Stimulated activated CD4-positive, alpha-beta T cell treated with anti-CD3 and anti-CD28 coated beads, Interleukin-15, amount 100 ng/mL, for 24 hours (primary cell): ENCODE data around the gene CSTF1.

Source experiments
- DNase-seq: peaks from one replicate; pipeline ENCODE4 v3.0.0-alpha.2; 2020

Gene CSTF1

DNA sequence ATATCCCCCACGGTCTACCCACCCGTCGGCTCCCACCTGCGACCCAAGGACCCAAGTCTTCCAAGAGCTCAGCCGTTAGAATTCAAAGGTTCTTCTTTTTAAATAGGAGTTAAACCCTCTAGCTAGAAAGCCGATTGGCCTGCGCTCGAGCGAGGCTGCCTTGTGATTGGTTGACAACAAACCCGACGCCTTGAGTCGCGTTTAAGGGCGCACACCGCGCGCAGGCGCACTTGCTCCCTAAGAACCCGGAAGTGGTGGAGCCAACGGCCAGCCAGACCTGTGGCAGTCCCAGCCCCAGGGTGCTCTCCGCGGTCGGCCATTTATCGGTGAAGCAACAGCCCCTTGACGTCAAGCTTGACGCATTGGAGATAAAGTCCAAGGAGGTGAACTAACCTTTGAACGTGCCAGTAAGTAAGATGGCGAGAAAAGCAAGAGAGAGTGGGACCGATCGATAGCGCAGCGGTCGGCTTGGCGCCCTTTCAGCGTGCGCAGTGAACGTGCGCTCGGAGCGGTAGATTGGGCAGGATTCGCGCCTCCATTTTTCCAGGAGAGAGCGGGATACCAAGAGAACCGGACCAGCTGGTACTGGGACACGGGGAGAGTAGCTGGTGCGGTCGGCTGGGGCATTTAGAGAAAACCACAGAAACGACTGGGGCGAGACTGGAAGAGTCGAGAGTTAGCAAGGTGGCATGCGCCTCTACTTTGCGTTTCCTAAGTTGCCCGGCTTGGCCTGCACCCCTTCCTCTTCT, at the start of gene CSTF1, which contains the start of gene AURKA:
Gene CSTF1, plus strand, starts transcription at position 514 of the 749 bp plus-strand sequence. CDS start 2,908 bp downstream, outside the sequence.
Gene AURKA, minus strand, starts transcription at position 84 of the 749 bp plus-strand sequence. CDS start 4,018 bp downstream, outside the sequence.
- DNase-seq: peak; percentile 99

DNA sequence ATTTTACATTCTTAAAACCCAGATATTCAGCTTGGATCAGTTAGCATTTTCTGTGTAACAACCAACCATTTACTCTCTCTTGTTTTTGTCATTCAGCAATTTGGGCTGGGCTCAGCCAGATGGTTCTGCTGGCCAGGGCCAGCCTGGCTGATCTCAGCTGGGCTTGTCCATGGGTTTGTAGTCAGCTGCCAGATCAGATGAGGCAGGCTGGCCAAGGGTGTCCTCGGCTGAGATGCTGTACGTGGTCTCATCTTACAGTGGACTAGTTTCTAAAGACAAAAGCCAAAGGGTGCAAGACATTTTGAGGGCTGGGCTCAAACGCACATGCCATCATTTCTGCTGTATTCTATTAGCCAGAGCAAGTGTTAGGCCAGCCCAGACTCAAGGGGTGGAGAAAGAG, 49.7 kb upstream of the CSTF1 start:
- DNase-seq: no peak

DNA sequence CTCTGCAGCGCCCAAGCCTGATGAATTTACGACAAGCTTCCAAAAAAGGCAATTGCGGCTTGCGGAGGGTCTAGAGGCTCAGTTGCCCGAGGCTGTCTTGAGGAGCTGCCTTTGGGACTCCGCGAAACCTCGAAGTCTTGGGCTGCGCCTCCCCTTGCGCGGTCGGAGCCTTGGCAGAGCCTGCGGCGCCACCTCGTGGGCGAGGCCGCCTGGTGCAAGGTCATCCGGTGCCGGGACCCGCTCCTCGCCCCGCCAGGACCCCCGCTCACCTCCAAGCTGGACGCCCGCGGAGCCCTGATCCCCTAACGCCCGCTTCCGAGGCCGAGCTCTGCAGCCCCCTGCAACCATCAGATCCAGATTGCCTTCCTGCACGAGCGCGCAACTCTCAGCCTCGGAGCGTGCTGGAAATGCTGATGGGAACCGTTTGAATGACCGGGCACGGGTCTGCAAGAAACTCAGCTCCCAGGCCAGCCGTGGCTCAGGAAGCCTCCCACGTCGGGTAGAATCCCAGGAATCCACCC, 48.5 kb upstream of the CSTF1 start:
- DNase-seq: peak; percentile 65

DNA sequence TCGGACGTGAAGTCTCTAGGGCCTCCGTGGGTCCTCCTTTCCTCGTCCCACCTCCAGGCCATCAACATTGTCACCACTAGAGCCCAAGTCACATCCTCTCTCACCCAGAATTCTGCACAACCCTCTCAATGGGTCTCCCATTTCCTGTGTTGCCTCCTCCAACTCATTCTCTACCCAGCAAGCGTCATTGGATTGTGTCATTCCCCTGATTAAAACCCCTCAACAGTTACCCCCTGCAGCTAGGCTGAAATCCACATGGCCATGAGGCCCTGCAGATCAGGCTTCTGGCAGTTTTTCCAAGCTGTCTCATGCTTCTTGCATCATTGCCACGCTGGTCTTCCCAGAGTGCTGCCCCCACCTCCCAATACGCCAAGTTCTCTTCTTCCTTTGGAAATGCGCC, 46.5 kb upstream of the CSTF1 start:
- no peak for DNase-seq

DNA sequence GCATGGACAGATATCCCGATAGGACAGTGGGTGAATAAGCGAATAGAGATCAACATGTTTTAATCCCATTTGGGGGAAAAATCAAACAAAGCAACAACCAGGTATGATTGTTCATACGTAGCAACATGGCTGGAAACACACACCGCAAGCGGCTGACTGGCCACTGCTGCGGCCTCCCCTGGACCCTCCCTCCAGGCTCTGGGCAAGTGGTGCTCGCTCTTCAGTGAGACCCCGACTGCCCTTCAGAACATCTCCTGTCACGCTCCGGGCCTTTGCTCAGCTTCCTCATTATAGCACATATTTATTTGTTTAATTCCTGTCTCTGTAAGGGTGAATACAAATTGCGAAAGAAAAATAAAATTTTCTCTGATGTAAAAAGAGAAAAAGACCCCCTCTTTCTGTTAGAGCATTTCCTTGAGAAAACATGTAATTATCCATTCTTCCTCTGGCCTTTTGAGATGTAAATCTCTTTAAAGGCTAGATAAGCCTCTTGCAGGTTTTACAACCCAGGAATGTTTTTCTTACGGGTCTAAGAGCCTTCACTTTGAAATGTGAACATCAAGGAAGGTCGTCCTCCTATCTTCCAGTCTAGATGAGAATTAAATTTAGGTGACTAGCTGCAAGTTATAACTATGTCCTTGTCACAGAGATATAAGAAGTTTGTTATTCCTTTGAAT, 44.7 kb upstream of the CSTF1 start:
- DNase-seq: no peak

DNA sequence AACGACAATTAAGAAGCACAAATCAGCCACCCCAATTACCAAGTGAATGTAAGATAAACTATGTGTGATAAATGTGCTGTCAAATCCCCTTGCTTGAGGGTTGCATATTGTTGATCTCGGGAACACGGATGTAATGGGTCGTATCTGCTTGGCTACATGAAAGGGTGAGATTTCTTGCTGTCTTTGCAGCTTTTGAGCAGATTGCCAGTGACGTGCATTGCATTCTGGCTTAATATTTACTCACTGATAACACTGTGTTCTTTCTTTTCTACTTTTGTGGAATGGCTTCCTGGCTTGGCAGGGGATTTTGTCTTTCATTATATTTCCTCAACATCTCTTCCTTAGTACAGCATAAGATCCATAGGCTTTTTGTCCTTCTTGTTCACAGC, 44.1 kb upstream of the CSTF1 start:
- no peak for DNase-seq

DNA sequence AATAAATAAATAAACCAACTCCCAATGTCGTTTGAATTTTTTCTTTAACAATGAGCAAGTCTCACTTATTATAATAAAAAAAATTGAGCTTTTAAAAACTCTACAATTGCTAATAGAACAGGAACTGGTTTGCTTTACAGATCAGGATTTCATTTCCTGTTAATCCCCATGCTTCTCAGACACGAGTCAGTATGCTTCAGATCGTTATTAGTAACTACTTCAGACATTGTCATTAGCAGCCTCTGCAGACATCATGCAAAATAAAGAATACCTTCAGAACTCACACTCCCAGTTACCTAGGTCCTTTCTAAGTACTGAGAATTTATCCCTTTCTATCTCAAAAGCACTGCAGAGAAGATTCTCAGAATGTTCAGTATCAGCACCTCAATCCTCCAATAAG, 43.7 kb upstream of the CSTF1 start:
- DNase-seq: no peak

DNA sequence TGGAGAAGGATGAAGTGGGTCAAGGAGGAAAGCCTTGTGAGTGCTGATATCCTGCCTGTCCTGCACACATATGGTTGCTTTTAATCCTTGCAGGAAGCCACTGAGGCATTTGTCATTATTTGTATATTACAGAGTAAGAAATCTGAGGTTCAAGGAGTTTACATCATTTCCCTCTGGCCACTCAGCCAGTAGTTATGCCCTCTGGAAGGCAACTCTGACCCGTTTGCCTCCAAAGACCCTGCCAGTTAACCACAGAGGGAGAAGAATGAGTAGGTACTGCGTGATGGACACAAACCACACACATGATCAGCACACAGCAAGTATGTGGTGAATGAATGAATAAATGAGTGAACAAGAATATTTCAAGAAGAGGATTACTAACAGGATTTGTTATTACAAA, 41.6 kb upstream of the CSTF1 start:
- no peak for DNase-seq

DNA sequence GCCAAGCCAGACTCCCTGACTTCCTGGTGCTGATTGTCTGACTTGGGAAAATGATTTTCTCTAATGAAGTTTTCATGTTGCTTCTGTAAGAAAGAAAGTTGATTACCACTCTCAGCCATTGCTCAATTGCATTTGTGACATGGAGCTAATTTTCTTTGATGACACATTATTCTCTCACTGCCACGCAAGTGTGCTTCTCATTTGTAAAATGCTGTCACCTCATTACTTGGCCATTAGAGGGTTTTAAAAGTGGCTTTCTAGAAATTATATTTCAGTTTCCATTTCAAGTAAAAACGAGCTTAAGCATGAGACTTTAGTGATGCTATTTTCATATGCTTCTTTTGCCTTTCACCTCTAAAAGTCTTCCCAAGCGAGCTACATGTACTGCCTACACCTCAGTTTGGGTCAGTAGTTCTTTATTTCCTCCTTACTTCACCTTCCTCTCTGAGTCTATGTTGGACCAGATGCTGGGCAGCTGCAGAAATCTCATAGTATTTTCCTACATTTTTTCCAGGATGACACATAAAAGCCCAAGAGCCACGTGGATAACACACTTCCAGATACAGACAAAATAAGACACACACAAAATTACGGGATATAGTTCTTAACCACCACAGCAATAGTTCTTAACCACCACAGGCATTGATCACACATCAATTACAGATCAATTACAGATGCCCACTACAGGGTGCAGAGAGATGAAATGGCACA, 39.9 kb upstream of the CSTF1 start:
- no peak for DNase-seq

DNA sequence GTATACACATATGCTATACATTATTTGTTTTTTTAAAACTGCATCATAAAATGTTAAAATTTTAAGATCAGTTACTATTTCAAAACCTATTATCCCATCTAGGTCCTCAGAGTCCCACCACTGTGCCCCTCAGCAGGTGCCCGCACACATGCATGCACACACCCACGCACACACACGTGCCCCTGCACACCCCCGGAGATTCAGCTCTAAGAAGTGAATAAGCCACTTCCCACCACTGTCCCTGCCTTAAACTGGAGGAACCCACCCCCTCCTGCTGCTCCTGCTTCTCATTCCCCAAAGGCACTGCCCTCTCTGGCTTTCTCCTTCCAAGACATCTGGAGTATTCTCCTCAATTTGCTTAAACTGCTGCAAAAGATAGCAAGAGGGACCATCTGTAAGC, 39.1 kb upstream of the CSTF1 start:
- no peak for DNase-seq

DNA sequence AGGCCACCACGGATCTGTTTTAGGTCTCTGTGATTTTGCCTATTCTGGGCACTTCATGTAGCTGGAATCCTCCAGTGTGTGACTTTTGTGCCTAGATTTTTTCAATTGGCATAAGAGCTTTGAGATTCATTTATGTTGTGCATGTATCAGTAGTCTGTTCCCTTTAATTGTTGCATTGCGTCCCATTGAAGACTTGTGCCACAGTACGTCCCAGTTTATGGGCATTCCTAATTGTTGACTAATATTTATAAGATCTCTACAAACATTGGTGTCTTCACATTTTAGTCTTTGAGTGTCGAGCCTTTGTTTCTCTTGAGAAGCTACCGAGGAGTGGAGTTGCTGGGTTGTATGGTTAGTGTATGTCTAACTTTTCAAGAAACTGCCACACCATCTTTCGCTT, 34.4 kb upstream of the CSTF1 start:
- no peak for DNase-seq

DNA sequence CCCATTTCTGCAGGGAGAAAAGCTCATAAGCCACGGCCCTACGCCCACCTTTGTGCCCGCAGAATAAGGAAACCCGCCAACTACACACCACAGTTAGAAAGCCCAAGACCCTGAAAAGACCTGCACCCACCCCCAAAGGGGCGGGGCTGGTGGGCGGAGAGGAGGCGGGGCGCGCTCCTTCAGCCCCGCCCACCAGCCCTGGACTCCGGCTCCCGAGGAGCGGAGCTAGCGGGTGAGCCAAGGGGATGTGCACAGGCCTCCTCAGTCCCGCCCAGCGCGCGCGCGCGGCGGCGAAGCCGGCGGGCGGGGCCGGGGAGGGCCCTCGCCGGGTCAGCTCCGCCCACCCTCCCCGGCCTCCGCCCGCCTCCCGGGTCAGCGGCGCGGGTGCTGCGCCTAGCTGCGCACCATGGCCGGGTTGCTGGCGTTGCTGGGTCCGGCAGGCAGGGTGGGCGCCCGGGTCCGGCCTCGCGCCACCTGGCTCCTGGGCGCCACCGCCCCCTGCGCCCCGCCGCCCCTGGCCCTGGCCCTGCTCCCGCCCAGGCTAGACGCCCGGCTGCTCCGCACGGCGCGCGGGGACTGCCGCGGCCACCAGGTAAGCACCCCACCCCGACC, 33.7 kb upstream of the CSTF1 start, which contains the start of gene FAM210B:
Gene FAM210B, plus strand, starts transcription at position 375 of the 612 bp plus-strand sequence. Its CDS starts 32 bp downstream, at position 407.
- peak; percentile 87 for DNase-seq

DNA sequence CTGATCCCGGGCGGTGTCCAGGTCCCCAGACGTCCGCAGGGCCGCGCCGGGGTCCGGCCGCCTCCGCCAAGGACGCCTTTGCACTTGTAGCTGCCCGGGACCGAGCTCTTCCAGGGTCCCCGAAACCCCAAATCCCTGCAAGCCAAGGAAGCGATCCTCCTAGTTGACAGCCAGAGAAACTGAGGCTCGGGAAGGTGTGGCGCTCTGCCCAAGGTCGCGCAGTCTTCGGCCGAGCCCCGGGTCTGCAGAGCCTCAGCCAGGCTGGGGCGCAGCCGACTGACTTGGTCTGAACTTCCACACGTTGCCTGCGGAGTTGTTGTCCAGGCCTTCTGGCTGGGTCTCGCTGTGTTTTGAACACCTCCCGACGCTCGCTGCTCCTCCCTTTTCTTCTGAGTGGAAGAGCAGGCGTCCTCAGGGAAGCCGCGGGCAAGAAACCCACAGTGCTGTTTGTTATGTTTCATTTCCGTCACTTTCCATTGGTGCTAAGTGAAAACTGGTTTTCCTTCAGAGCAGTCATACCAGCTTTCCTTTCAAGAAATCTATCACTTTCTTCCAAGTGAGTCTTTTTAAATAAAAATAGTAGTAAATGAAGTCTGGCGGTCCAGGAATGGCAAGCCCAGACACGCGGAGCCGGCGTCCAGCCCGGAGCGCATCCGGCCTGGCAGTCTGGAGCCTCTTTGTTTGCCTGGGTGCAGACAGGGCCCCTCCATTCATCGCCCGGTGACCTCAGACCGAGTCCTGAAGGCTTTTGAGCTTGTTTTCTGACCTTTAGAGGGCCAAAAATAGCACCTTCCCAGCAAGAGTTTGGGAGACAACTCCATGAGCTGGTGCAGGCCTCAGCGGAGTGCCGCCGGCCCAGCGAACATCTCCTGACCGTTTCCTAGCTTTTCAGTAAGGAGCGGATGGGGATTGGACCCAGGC, 33.0 kb upstream of the CSTF1 start:
- peak; percentile 38 for DNase-seq

DNA sequence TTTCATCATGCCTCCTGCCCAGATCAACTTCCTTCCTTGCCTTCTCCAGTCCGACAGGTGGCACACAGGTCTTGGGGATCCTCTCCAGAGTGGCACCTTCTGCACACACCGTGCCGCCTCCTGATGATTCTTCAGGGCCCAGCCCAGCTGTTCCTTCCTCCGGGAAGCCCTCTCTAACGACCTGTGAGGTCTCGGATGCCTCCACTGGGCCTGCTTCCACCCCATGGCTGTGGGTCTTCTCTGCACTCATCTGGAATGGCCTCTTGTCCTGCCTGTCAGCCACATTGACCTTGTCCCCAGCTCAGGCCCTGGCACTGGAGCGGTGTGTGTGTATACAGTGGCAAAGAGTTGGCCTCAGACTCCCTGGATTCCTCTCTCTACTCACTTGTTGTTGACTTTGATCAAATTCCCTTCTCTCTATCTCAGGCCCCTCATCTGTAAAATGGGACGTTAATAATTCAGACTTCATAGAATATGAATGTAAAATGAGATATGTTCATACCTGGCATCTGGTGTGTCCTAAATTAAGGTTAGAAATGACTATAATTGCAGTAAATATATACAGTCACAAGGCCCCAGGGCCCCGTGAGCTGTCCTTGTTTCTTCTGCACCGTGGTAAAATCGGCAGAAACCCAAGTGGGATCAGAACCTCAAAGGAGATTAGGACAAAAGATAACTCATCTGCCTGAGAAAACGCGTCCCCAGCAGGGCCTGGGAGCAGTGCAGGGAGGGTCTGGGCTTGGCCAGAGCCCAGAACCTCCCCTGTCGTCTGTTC, 32.1 kb upstream of the CSTF1 start:
- no peak for DNase-seq

DNA sequence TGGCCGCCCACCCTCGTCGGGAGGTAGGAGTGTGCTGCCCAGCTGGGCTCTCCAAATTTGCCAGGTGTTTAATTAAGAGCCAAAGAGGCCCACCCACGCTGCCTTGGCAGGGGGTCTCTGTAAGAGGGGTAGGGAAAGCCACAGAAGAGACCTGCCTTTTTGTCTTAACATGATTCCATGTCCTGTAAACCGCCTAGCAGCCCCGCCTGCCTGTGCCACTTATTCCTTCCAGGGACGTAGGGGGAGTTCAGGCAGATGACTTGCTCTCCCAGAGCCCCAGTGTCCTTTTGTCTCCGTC, 31.6 kb upstream of the CSTF1 start:
- no peak for DNase-seq

DNA sequence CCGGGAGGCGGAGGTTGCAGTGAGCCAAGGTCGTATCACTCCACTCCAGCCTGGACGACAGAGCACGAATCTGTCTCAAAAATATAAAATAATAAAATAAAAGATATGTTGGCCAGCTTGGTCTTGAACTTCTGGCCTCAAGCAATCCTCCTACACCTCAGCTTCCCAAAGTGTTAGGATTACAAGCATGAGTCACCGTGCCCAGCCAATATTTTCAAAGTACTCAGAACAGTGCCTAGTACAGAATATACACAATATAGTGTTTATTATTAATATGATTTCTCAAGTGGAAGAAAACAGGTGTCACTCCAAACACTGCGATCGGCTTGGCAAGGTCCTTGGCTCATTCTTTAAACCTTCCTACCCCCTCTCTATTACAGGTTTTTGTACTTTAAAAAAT, 30.5 kb upstream of the CSTF1 start:
- DNase-seq: no peak

DNA sequence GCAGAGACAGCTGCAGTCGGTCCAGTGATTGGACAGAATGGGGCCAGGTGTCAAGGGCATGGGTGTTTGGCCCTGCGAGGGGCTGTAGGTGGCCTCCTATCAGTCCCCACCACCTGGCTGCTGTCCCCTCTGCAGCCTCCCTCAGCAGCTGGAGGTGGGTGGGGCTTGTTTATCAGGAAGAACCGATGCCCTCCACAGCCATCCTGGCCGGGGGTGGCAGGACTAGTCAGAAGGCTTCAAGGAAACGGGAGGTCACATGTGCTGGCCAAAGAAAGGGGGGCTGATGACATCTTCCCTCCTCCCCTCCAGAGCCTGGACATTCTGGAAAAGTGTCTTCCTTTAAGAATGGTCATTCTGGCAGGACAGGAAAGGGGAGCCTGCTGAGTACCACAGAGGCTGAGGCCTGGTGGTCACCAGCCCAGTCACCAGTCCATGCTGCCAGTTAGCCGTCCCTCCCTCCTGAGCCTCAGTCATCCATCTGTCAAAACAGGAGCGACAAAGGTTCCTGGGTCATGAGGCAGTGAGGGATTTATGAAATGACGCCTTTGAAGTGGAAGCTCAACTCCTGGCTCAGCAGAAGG, 29.5 kb upstream of the CSTF1 start:
- no peak for DNase-seq

DNA sequence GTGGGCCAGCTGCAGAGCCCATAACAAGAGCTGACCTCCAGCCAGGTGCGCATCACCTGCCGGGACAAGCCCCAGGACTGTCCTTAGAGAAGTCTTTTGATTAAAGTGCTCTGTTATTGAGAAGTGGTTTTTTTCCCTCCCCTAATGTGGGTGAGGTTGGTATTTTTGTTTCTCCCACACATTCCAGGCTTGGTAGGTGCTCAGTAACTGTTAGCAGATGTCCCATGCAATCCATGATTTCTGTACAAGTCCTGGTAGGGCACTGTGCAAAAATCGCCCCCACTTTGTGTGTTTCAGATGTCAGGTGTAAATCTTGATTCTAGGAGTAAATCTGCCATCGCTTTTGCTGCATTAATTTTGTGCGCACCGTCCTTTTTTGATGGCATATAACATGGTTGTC, 29.0 kb upstream of the CSTF1 start:
- no peak for DNase-seq

DNA sequence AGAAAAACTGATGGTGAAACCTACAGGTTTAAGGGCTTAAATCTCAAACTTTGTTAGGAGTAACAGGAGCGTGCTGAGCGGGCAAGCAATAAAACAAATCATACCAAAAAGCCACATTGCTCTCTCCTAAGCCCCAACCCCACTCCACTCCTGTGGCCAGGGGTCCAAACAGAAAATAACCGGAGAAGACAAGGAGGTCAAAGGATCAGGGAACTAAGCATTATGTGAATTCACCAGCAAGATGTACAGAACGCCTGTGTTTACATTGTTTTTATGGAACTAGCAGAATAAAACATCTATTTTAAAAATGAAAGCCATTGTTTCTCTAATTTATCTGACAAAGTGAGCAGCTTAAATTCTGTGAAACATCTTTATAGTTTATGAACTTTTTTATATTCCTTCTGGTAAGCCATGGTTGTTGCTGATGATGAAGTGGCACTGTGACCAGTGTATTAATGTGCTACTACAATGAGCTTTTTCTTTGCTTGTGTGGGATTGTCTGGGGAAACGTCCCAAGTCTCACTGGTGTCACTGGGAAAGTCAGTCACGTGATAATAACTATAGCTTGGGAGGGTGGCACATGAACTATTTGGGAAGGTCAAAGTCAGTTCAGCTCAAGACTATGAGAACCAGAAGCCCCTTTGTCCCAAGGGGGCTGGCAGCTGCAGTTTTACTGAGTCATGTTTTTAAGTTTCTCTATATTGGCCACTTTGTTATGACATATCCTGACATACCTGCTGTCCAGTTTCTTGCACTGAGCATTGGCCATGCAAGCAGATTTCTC, 23.9 kb upstream of the CSTF1 start:
- DNase-seq: no peak

DNA sequence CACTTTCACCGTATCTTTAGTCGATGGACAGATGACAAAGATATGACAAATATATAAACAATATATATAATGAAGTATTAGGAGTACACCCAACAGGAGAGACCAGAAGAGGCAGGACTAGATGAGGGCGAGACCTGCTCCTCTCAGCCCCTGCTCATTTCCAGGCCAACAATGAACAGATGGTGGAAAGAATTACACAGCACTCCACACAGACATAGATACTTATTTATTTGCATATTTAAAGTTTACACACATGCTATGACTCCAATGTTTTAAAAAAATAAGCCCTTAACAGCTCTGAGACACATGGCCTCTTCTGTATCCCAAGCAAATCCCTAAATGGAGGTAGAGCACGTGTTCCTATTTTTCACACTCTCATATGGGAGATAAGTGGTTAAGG, 23.3 kb upstream of the CSTF1 start:
- no peak for DNase-seq
